ENCODE data around the gene SYCP1.

DNA sequence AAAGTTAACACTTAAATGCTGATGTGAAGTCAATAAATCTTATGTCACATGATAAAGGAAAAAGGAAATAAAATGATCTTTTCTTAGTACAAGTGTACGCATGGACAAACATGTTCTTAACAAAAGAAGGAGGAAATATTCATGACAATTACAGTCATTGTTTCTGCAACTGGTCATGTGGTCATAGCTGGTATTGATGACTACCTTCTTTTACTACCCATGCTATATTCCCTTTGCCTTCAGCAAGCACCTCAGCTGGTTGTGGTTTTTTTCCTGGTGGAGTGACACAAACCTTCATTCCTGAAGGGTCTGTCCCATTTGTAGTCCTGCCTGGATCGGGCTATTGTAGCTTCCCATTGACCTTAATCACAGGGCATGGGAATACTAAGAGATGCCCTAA is 151.5 kb downstream of the SYCP1 start:
- TF ChIP-seq POLR2A (IDR thresholded peaks at IDR 0.05; ENCODE audit: low read depth, low read length) (no peak), POLR2AphosphoS5 (IDR thresholded peaks at IDR 0.05; ENCODE audit: low read depth, low read length) (no peak), TAF1 (IDR thresholded peaks at IDR 0.05; ENCODE audit: borderline replicate concordance, low read depth, low read length) (no peak)

Data from GM12892 (cell line).